Measurements from ENCODE around the gene PUSL1.

GRCh38 chr1:1335792-1336248 lies 27.4 kb downstream of the PUSL1 start:
- TF ChIP-seq, protein P1, sequence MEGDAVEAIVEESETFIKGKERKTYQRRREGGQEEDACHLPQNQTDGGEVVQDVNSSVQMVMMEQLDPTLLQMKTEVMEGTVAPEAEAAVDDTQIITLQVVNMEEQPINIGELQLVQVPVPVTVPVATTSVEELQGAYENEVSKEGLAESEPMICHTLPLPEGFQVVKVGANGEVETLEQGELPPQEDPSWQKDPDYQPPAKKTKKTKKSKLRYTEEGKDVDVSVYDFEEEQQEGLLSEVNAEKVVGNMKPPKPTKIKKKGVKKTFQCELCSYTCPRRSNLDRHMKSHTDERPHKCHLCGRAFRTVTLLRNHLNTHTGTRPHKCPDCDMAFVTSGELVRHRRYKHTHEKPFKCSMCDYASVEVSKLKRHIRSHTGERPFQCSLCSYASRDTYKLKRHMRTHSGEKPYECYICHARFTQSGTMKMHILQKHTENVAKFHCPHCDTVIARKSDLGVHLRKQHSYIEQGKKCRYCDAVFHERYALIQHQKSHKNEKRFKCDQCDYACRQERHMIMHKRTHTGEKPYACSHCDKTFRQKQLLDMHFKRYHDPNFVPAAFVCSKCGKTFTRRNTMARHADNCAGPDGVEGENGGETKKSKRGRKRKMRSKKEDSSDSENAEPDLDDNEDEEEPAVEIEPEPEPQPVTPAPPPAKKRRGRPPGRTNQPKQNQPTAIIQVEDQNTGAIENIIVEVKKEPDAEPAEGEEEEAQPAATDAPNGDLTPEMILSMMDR (IDR thresholded peaks at IDR 0.05), result no peak
- TF ChIP-seq POLR2A (IDR thresholded peaks at IDR 0.05), result no peak
- TF ChIP-seq POLR2AphosphoS5 (IDR thresholded peaks at IDR 0.05), result no peak

Data from stomach (tissue), 4 donors.